H1 (cell line): ENCODE measurements around the gene PANX2. TPM values are rescaled to one million over a fixed set of nuclear protein-coding genes. Genes with fewer than 3 reads are reported as not detected.

ENCODE experiments used
- CTBP2 ChIP-seq: IDR thresholded peaks from 2 replicates; pipeline ENCODE4 v1.7.0; 2011; ENCODE audit warnings: borderline replicate concordance, mild to moderate bottlenecking, moderate library complexity, mixed read lengths, low read length; ENCODE audit not compliant: insufficient read depth, insufficient read length
- EP300 ChIP-seq, 2 experiments: IDR thresholded peaks; 1 replicate in 1 of 2; 2 replicates in 1 of 2; pipeline ENCODE4 v1.6.1; 2011 to 2012; ENCODE audit warnings: low read depth in 2 of 2, low read length in 2 of 2, mild to moderate bottlenecking in 2 of 2, borderline replicate concordance in 1 of 2, inconsistent platforms in 1 of 2, moderate library complexity in 1 of 2
- EZH2 ChIP-seq: fragments of 200-600 bp; sonication (generic); IDR thresholded peaks from 2 replicates; pipeline ENCODE4 v1.7.1; 2012; ENCODE audit warnings: low read depth, mild to moderate bottlenecking, moderate library complexity, low read length, inconsistent platforms; ENCODE audit not compliant: severe bottlenecking
- JUN ChIP-seq: IDR thresholded peaks from 2 replicates; pipeline ENCODE4 v1.6.1; 2011; ENCODE audit warnings: low read depth, mild to moderate bottlenecking, improper control_type of control experiment, low read length
- JUND ChIP-seq: IDR thresholded peaks from 2 replicates; pipeline ENCODE4 v1.6.1; 2011; ENCODE audit warnings: mild to moderate bottlenecking, improper control_type of control experiment, low read length
- MAFK ChIP-seq: IDR thresholded peaks from 2 replicates; pipeline ENCODE4 v1.6.1; 2012; ENCODE audit warnings: low read depth, mild to moderate bottlenecking, improper control_type of control experiment, low read length
- POLR2AphosphoS5 ChIP-seq: IDR thresholded peaks from 2 replicates; pipeline ENCODE4 v1.6.1; 2011; ENCODE audit warnings: low read depth, low read length
- SIRT6 ChIP-seq: IDR thresholded peaks from one replicate; pipeline ENCODE4 v1.7.1; 2012; ENCODE audit warnings: low read length, inconsistent platforms
- SIX5 ChIP-seq: IDR thresholded peaks from 2 replicates; pipeline ENCODE4 v1.6.1; 2011; ENCODE audit warnings: mild to moderate bottlenecking, low read depth, low read length
- SP2 ChIP-seq: IDR thresholded peaks from 2 replicates; pipeline ENCODE4 v1.6.1; 2012; ENCODE audit warnings: mild to moderate bottlenecking, low read length, inconsistent platforms
- polyA plus RNA-seq, 7 experiments: library from polyadenylated mRNA; depleted of rRNA in 3 of 7; stranded (reverse) in 5 of 7; unstranded in 2 of 7; fragments of >200 nt in 5 of 7; fragments of 200-250 nt in 2 of 7; gene quantifications; 1 replicate in 5 of 7; 2 replicates in 1 of 7; 4 replicates in 1 of 7; pipeline versions ENCODE4 v1.2.1 to v1.2.3, GENCODE V29; 2011 to 2013; ENCODE audit warnings: missing spikeins in 2 of 7, mixed read lengths in 2 of 7
- total RNA-seq: library from RNA; stranded (reverse); fragmentation: NEBNext Ultra II Directional; extraction: Animal tissue kit (Norgen Biotek cat#: 25700); gene quantifications from 2 replicates; pipeline ENCODE4 v1.2.1, GENCODE V29; 2021
- TF ChIP-seq, protein P1 (sequence below): IDR thresholded peaks from 2 replicates; pipeline ENCODE4 v1.6.1; 2012; ENCODE audit warnings: inconsistent platforms

Gene PANX2
- total and polyA plus RNA-seq, 2 of the 8 experiments (the other 6 are each of a cell fraction or from before 2014, with no cell fraction given): 3.5 to 5.0 TPM

DNA sequence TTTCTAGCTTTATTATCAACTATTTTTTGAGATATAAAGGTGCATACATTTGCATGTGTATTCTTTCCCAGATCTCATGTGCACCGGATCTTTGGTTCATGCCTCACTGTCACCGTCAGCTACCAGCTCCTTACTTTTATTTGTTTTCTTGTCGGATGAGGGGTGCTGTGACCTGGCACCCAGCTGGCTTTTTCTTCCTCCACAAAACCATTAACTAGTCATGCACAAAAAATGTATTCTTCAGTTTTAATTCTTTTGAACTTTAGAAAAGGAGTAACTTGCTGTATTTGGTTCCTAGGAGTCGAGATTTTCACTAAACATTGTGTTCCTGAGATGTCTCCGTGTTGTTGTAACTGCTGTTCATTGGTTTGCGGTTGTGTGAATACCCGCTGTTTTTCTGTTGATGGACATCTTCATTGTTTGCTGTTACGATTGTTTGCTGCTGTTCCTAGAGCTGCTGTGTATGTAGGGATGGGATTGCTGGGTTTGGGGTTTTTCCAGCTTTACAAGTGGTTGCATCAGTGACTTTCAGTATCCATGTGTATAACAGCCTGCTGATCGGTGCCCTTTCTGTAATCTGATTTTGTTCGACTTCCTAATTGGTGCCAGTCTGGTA lies 41.3 kb upstream of the PANX2 start (continued):
- TF ChIP-seq JUND (no peak), MAFK (no peak), EZH2 (no peak), SP2 (no peak), POLR2AphosphoS5 (no peak), EP300 (IDR thresholded peaks at IDR 0.05; ENCODE audit: borderline replicate concordance in 1 of 2, low read depth in 2 of 2, low read length in 2 of 2) (no peak), JUN (no peak), CTBP2 (no peak), SIRT6 (no peak), SIX5 (no peak)
- TF ChIP-seq, protein P1, sequence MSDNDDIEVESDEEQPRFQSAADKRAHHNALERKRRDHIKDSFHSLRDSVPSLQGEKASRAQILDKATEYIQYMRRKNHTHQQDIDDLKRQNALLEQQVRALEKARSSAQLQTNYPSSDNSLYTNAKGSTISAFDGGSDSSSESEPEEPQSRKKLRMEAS: no peak
